GM19328 (cell line): Measurements from ENCODE around the gene GDF7.
"Not testable (repeated sequence)": the region's sequence is repeated elsewhere in the genome, so short reads cannot be mapped to it uniquely, and the experiment has no call there.

ENCODE experiments used
- ATAC-seq: cut with Tn5 transposase; IDR thresholded peaks from one replicate; pipeline ENCODE4 v1.9.1; 2021; ENCODE audit warnings: mild to moderate bottlenecking, moderate library complexity; ENCODE audit not compliant: unreplicated experiment

Gene GDF7

DNA sequence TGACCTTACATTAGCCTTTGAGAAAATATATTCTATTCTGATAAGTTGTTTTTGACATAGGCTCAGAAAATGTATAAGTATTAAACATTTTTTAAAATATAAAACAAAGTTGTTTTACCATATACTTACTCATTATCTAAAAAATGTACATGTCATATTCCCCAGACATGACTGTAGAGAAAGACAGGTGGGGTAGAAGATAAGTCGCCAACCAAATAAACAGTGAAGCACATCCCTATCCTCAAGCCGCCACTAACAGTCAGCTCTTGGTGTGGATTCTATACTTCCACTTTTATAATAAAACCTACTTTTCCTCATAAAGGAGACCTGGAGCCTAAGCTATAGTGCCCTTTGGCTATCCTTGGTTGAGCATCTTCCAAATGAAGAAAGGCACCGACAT is 26.4 kb downstream of the GDF7 start:
- ATAC-seq, result no peak

DNA sequence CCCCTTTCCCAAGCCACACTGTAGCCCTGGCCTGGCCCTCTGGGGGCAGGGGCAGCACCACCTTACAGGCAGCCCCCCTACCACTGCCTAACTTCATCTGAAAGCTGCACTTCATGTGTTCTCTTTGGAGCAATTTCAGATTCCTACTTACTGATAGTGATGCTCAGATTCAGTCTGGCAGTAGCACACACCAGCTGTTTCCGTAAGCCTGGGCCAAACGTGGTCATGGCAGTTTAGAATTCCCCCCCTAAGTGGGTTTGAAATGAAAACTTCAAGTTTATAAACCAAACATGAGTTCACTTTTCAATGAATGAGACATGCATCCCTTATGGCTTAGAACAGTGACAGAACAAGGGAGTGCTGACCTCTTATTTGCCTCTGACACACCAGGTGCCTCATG is 29.4 kb downstream of the GDF7 start:
- no peak for ATAC-seq

DNA sequence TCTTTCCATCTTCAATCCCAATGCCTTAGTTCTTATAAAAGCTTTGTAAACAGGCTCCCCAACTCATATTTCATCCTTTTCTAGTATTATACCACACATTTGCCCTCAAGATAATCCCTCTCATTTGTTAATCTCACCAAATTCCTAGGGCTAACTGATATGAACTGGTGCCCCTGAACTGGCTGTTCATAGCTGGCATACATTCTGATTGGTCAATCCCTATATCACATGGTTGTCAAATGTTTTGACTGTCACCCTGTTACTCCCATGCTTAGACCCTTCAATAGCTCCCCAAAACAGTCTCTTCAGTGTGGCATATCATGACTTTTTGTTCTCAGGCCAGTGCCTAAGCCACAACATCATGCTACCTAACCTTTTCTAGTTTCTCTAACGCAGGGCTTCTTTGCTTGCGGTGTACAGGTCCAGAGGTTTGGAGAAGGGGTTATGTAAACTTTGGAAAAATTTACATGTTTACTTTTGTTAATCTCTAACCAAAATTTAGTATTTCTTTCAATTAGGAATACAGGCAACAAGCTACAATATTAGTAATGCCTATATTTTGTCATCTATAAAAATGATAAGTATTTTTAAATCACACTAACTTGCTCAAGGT is 30.5 kb downstream of the GDF7 start:
- no peak for ATAC-seq

DNA sequence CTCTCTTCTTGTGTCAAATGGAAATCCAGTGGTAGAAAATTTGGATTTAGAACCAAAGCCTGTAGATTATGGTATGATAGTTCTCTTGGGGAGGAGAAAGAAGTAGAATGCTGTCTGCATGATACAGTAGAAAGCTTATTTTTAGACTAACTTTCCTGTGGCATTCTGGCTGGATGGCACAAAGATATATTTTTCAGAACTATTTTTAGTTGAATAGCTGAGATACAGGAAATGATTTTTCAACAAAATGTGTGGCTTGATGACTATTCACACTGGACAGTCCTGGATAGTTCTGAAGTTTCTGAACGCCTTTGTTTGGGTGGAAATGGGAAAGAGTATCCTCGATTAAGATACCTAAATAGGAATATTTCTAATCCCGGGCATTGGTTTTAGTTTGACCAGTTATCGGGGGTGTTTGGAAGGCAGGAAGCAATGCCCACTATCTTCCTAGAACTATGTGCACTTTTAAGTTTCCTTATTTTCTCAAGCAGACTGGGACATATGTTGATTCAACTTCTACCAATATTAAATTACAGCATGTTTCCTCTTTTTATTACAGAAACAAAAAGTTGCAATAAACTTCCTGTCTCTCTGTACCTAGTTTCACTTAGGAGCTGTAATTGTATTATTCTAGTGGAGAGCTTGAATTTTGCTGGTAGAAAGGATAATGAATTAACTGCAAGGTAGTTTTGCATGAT is 32.1 kb downstream of the GDF7 start:
- no peak for ATAC-seq

DNA sequence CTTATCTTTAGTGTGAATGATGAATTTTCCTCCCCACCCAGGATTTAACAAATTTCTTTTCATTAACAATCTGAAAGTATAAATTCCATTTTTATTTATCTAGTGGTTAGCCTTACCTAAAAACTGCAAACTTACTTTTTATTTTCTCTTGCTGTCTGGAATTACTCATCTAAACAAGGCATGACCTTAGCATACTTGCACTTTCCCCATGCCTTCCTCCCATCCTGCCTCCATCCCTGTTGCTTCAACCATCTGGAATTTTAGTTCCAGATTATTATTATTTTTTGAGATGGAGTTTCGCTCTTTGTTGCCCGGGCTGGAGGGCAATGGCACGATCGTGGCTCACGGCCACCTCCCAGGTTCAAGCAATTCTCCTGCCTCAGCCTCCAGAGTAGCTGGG is 35.6 kb downstream of the GDF7 start:
- no peak for ATAC-seq

DNA sequence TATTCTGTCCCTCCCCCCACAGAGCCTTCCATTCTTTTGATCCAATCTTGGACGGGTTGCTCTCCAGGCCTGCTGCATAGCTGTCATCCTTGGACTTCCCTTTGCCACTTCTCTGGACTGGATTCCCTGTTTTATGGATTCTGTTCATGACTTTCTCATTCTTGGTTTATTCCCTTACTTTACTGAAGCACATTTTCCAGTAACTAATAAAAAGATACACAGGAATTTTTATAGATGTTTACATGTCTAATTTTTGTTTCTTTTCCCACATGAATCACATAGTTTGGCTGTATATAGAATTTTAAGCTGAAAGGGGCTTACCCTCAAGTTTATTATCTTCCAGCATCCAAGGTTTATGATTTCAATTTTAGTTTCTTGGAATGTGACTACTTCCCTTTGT is 37.9 kb downstream of the GDF7 start:
- no peak for ATAC-seq

DNA sequence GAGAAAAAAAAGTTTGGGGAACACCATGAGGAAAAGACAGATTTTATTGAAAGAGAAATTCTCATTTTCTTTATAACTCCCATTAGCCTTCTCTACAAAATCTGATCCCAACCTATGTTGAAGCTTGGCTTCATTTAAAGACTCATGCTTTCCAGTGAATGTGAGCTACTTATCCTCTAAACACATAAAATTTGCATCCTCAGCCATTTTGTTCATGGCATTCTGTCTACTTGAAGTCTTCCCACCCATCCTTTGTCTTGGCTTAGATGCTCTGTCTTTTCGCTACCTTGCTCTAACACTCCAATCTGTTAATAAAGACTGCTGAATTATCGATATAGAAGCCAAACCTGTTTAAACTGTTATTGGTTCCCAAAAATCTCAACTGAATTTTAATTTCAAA is 39.3 kb downstream of the GDF7 start:
- no peak for ATAC-seq

DNA sequence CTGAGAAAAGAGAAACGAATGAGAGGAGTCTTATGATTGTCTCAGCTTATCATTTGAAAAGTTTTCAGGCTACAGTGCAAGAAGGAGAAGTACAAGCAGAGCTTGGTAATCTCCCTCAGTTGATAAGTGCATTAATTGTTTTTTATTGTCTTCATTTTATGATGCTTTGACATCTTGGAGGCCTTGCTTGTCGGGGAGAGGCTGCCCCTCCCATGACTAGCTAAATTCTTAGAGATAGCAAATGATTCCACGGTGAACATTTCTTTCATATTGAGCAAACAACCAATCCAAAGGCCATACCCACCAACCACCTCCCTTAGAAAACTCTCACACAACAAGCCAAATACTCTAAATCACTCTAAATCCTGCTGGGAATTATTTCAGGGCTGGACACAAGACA is 39.8 kb downstream of the GDF7 start:
- ATAC-seq, result no peak

DNA sequence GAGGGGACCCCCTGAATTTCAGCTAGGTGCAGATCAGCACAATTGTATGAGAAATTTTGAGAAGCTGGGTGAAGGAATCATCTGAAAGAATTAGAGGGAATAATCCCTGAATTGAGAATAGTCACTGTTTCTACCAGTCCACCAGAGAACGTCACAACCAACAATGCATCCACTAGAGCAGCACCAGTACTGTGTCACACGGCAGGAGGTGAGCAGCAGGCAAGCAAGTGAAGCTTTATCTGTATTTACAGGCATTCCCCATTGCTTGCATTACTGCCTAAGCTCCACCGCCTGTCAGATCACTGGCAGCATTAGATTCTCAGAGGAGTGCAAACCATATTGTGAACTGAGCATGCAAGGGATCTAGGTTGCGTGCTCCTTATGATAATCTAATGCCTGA is 40.7 kb downstream of the GDF7 start:
- ATAC-seq, result no peak

DNA sequence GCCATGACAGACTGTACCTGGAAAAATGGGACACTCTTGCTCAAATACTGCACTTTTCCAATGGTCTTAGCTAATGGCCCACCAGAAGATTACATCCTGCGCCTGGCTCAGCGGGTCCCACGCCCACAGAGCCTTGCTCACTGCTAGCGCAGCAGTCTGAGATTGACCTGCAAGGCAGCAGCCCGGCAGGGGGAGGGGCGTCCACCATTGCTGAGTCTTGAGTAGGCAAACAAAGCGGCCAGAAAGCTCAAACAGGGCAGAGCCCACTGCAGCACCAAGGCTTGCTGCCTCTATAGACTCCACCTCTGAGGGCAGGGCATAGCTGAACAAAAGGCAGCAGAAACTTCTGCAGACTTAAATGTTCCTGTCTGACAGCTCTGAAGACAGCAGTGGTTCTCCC is 44.7 kb downstream of the GDF7 start:
- ATAC-seq, result not testable (repeated sequence)

DNA sequence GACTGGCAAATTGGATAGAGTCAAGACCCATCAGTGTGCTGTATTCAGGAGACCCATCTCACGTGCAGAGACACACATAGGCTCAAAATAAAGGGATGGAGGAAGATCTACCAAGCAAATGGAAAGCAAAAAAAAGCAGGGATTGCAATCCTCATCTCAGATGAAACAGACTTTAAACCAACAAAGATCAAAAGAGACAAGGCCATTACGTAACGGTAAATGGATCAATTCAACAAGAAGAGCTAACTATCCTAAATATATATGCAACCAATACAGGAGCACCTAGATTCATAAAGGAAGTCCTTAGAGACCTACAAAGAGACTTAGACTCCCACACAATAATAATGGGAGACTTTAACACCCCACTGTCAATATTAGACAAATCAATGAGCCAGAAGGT is 46.6 kb downstream of the GDF7 start:
- ATAC-seq, result not testable (repeated sequence)

DNA sequence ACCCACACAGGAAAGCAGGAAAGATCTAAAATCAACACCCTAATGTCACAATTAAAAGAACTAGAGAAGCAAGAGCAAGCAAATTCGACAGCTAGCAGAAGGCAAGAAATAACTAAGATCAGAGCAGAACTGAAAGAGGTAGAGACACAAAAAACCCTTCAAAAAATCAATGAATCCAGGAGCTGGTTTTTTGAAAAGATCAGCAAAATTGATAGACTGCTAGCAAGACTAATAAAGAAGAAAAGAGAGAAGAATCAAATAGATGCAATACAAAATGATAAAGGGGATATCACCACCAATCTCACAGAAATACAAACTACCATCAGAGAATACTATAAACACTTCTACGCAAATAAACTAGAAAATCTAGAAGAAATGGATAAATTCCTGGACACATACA is 47.5 kb downstream of the GDF7 start:
- not testable (repeated sequence) for ATAC-seq

DNA sequence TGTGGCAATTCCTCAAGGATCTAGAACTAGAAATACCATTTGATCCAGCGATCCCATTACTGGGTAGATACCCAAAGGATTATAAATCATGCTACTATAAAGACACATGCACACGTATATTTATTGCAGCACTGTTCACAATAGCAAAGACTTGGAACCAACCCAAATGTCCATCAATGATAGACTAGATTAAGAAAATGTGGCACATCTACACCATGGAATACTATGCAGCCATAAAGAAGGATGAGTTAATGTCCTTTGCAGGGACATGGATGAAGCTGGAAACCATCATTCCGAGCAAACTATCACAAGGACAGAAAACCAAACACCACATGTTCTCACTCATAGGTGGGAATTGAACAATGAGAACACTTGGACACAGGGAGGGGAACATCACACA is 49.2 kb downstream of the GDF7 start:
- not testable (repeated sequence) for ATAC-seq

DNA sequence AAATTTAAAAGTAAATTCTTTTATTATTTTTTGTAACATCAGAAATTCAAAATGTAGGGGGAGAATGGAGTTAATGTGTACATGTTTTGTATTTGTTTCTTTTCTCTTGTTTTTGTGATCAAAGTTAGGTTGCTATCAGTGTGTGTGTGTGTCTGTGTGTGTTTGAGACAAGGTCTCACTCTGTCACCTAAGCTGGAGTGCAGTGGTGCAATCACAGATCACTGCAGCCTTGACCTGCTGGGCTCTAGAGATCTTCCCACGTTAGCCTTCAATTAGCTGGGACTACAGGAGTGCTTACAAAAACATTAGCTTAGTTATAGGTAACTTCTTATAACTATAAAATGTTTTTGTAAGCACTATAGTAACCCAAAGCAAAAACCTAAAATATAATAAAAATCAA is 50.7 kb downstream of the GDF7 start:
- ATAC-seq, result no peak

DNA sequence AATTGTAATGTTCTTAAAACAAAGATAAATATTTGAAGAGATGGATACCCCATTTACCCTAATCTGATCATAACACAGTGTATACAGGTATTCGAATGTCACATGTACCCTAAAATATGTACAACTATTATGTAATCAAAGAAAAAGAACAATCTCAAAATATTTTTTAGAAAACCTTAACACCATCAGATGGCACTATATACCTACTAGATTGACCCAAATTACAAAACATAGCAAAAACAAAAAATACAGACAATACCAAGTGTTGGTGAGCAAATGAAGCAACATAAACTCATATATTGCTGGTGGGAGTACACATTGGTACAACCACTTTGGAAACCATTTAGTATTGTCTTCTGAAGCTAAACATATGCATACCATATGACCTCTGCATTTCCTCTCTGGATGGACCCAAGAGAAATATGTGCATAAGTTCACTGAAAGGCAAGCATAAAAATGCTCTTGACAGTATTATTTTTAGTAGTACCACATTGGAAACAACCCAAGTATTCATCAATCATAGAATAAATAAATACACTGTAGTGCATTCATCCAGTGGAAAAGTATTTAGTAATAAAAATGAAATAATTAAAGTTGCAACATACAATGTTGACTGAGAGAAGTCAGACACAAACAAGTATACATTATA is 55.8 kb downstream of the GDF7 start:
- ATAC-seq, result no peak

DNA sequence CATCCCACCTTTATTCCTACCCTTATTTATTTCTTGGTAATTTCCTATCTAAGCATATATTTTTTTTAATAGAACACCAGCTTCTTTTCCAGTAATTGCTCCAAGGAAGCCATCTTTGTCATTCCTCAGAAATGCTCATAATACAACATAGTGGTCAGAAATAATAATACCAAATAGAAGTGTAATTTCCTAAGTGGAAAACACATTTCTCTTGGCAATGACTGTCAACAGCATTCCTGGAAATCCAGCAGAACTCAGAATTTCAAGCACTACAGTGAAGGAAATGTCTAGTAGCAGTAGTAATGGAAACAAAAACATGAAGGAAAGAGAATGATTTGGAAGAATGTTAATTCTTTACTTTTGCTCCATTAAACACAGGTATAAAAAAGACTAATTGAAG is 56.6 kb downstream of the GDF7 start:
- no peak for ATAC-seq

DNA sequence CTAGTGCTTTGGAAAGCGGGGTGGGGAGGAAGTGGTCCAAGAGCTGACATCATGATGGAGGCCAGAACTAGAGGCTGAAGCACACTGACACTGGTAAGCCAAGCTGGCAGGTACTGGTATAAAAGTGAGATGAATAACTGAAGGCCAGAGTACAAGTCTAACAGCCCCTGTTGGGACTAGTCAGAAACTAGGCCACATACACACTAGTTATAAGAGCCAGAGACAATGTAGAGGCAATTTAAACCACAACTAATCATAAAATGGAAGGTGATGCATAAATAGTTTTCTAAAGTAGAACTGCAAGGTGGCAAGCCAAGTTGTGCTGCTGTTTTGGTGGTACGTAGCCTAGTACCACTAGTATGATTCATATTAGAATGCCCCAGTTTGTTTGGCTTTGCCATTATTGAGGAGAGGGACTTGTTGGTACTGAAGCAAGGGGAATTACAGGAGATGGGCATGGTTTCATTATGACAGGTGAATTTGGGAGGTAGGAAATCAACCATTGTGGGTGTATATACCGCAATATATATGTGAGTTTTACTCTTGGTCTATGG is 57.6 kb downstream of the GDF7 start:
- ATAC-seq, result no peak

DNA sequence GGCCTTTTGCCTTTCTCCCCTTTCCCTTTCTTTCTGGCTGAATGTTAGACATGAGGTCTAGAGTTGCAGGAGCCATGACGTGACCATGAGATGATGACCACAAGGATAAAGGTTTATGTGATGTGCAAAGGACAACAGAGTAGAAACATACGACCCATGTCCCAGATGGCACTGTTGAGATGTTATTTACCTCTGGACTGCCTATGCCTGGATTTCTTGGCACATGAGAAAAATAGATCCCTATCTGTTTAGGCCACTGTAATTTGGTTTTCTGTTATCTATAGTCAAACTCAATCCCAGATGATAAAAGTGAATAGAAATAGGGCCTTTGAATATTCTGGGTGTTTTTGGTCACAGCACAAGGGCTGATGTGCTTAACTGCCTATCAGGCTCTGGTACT is 58.8 kb downstream of the GDF7 start:
- ATAC-seq, result no peak

DNA sequence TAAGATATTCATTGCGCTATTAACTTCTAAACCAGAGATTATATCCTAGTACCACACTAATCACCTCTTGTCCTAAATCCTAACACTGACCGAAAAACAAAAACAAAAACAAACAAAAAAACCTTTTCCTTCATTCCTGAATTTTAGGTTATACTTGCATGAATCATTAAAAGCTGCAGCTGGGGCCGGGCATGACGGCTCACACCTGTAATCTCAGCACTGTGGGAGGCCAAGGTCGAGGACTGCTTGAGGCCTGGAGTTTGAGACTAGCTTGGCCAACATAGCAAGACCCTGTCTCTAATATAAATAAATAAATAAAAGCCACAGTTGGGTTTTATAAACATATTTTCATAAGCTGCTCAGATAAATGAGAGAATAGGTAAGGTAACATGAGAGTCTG is 60.0 kb downstream of the GDF7 start:
- ATAC-seq, result no peak

DNA sequence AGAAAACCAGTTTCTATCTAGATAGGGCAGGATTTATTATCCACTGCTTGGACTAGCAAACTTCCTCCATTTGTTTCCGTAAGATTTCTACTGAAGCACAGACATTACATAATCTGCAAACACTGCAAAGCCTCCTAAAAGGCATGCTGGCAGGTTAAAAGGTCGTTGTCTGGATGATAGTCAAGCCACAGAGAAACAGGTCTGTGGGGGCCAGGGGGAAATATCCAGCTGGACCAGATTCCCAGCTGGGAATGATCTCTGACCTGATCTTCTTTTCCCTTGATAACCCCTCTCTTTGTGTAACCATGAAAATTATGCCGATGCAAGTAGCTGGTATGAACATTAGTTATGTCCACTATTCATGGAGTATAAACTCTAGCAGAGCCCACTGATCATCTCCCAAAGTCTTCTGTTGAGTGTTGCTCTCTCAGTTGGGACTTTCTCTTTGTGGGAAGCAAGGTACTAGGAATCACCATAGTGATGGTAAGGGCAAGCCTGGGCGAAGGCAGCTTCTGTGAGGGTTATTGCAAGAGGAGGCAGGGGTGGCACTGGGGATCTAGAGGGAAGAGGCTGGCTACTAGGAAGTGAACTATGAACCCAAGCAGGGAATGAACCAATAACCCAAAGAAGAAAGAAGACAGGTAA is 61.3 kb downstream of the GDF7 start:
- ATAC-seq, result no peak
